Heart right ventricle (tissue), 16 donors: ENCODE results near the gene TLE2. TPM values are rescaled to one million over a fixed set of nuclear protein-coding genes. Genes with fewer than 3 reads are reported as not detected.

ENCODE experiments used
- ATAC-seq, 8 donors: fragments of 200-7000 bp; cut with Tn5 transposase; one replicate each; pipeline ENCODE4 v1.9.1; 2020; ENCODE audit warnings: mild to moderate bottlenecking in 8 of 8, moderate library complexity in 8 of 8, moderate number of reproducible peaks in 1 of 8
- DNase-seq, 2 donors: peaks; one replicate each; pipeline ENCODE4 v3.0.0-alpha.2; 2020
- H3K27ac ChIP-seq, 10 donors: fragments of 200-600 bp; sonication (generic) in 2 of 10; one replicate each; pipeline versions ENCODE4 v1.5.0 to v1.8.0; 2020 to 2022; ENCODE audit warnings: mild to moderate bottlenecking in 3 of 10
- H3K27me3 ChIP-seq, 7 donors: fragments of 200-600 bp; one replicate each; pipeline ENCODE4 v1.8.0; 2021 to 2022; ENCODE audit warnings: mild to moderate bottlenecking in 2 of 7
- H3K36me3 ChIP-seq, 9 donors: fragments of 200-600 bp; sonication (generic) in 1 of 9; one replicate each; pipeline versions ENCODE4 v1.5.0 to v1.8.0; 2020 to 2022; ENCODE audit warnings: mild to moderate bottlenecking in 2 of 9
- H3K4me1 ChIP-seq, 9 donors: fragments of 200-600 bp; sonication (generic) in 1 of 9; one replicate each; pipeline versions ENCODE4 v1.5.0 to v1.8.0; 2020 to 2022; ENCODE audit warnings: mild to moderate bottlenecking in 4 of 9
- H3K4me3 ChIP-seq, 10 donors: fragments of 200-600 bp; sonication (generic) in 2 of 10; one replicate each; pipeline versions ENCODE4 v1.5.0 to v1.8.0; 2020 to 2022; ENCODE audit warnings: mild to moderate bottlenecking in 7 of 10, moderate library complexity in 2 of 10
- H3K9me3 ChIP-seq, 11 donors: fragments of 200-600 bp in 10 of 11; sonication (generic) in 2 of 11; one replicate each; pipeline versions ENCODE4 v1.5.0 to v1.8.0; 2013 to 2022; ENCODE audit warnings: mild to moderate bottlenecking in 2 of 11, control low read depth in 1 of 11, moderate library complexity in 1 of 11
- CTCF ChIP-seq, 9 donors: fragments of 200-600 bp; sonication (generic) in 2 of 9; IDR thresholded peaks; one replicate each; pipeline versions ENCODE4 v1.5.0 to v1.8.0; 2021 to 2022; ENCODE audit warnings: antibody characterized with exemption in 9 of 9, mild to moderate bottlenecking in 5 of 9, moderate library complexity in 1 of 9
- WGBS, 2 donors: extraction: QIAGEN DNeasy Blood & Tissue Kit; methylation state at CpG; one replicate each; pipeline ENCODE4 v1.1.7; 2013; ENCODE audit warnings: inconsistent platforms in 1 of 2; 5-methylcytosine and 5-hydroxymethylcytosine counted together
- intact Hi-C, 10 donors: fragments of 100-400 bp; cut with DNase I; formaldehyde crosslinking; loops; one replicate each; pipeline versions ENCODE4 v1.11.1 to v1.14.2; 2022
- polyA plus RNA-seq, 2 donors: library from polyadenylated mRNA; stranded (reverse); fragments of 200-250 nt; gene quantifications; one replicate each; pipeline ENCODE4 v1.2.3, GENCODE V29; 2013
- total RNA-seq, 10 donors: library from RNA; stranded (reverse); fragmentation: NEBNext Ultra II Directional in 3 of 10; extraction: Animal tissue kit (Norgen Biotek cat#: 25700) in 3 of 10; gene quantifications; one replicate each; pipeline versions ENCODE4 v1.2.1 to v1.2.4, GENCODE V29; 2021 to 2023
- donor health status: Arrhythmogenic right ventricular cardiomyopathy.
- donor health status: ischemic (EF 13 %, LVEDD 7.1; RV severe dilation, severe dysfunction).
- donor health status: healthy with polysubstance abuse.
- donor health status: DM: no; HTN: yes; CAD: no.
- donor health status: DM: no; HTN: no; CAD: no.
- donor health status: ischemic (EF 25% LVEDD 6.9; RV normal size, moderate dysfunction).
- donor health status: ischemic (EF 25% LVEDD 5.7; RV mildly dilated, moderate dysfunction).
- donor health status: healthy.
- donor health status: DM: yes; HTN: yes; CAD: no.
- donor health status: Ischemic cardiomyopathy.
- donor health status: ischemic (EF 35%, LVEDD 5.7; RV mildly dilated, moderate dysfunction).
- donor health status: nonischemic (EF 11% LVEDD 7.7; RV severe dilation, severe dysfunction).
- donor health status: DM: yes; HTN: yes; CAD: no.
- donor health status: PGD.
- donor health status: ischemic (EF 29% LVEDD 5.4; RV normal size, mild dysfunction).
- donor health status: nonischemic (EF 23%, LVEDD 6.1; RV moderate dilation, normal function).

TLE2 gene
- total and polyA plus RNA-seq, 12 donors: 28.2 to 64.5 (median 39.9) TPM

DNA sequence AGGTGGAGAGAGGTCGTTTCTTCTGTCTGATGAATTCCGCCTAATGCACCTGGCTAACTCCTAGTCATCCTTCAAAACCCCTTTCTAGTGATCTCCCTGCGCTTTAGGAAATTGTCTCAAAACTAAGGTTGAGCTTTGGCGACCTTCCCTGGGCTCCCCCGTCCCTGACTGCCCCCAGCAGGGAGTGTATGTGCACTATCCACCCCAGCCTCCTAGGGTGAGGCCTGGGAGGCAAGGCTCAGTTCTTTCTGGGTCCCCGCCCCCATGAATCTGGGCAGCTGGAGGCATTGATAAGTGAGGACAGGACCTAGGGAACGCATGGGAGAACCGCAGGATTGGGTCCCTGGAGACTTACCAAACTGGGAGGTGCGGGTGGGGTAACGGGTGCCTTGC, 51.3 kb downstream of the TLE2 start:
- no peaks in the 10 kb centered on the region for H3K27me3 ChIP-seq
- no peaks in the 10 kb centered on the region for H3K9me3 ChIP-seq
- peak overlapping the region in 9 of 10 donors; percentile 25 to 68 (median 51) for H3K27ac ChIP-seq
- TF ChIP-seq CTCF (IDR thresholded peaks at IDR 0.05): no peak
- no peak for DNase-seq
- H3K4me1 ChIP-seq: peaks cover 22 to 63% (median 55%) of the 10 kb centered on the region in 9 donors
- no peaks in the 10 kb centered on the region for H3K36me3 ChIP-seq
- intact Hi-C loops: loop anchor here in 5 of 10 donors (2.0 to 10.0 kb wide), 5 partner anchors 27 to 59 kb away; partner anchors contain the start of gene TLE2 (in 1 of the 5)
- 57 to 60% methylated on average over 10 of the region's 10 CpGs for WGBS, 2 donors
- peak in 1 of 8 donors; percentile 1 for ATAC-seq
- peak overlapping the region in 5 of 10 donors; percentile 56 to 63 (median 58) for H3K4me3 ChIP-seq

GRCh38 chr19:2977001-2977745, 51.9 kb downstream of the TLE2 start, which contains the start of gene TLE6:
TLE6 (plus strand) TSS chr19:2977564; CDS start chr19:2978234, 670 bp downstream.
- intact Hi-C loops: loop anchor here in 5 of 10 donors (2.0 to 10.0 kb wide), 5 partner anchors 26 to 60 kb away; partner anchors contain the start of gene TLE2 (in 1 of the 5)
- H3K36me3 ChIP-seq: no peaks in the 10 kb centered on the region
- no peaks in the 10 kb centered on the region for H3K9me3 ChIP-seq
- H3K27me3 ChIP-seq: no peaks in the 10 kb centered on the region
- TF ChIP-seq CTCF (IDR thresholded peaks at IDR 0.05): no peak
- WGBS, 2 donors: 0% methylated on average over 50 to 51 of the region's 51 CpGs
- DNase-seq (peak; percentile 96 to 97), ATAC-seq (peak; percentile 94 to 97 (median 96))
- H3K4me1 ChIP-seq: peaks cover 20 to 63% (median 57%) of the 10 kb centered on the region in 9 donors
- H3K4me3 ChIP-seq: peak within 1 kb of the TSS; percentile 30 to 63 (median 54)
- H3K27ac ChIP-seq: peak within 1 kb of the TSS in 9 of 10 donors; percentile 25 to 68 (median 51)

GRCh38 chr19:2976609-2977000, 52.5 kb downstream of the TLE2 start:
- Histone ChIP-seq H3K9me3 (no peaks in the 10 kb centered on the region), H3K27ac (peak overlapping the region in 8 of 10 donors; percentile 4 to 66 (median 42)), H3K36me3 (no peaks in the 10 kb centered on the region), H3K4me1 (peaks cover 22 to 64% (median 61%) of the 10 kb centered on the region in 9 donors), H3K27me3 (no peaks in the 10 kb centered on the region), H3K4me3 (peak overlapping the region; percentile 30 to 63 (median 54))
- no peak for TF ChIP-seq CTCF (IDR thresholded peaks at IDR 0.05)
- DNase-seq (no peak), ATAC-seq (peak in 2 of 8 donors; percentile 12 to 14)
- intact Hi-C loops: loop anchor here in 5 of 10 donors (2.0 to 10.0 kb wide), 5 partner anchors 26 to 60 kb away; partner anchors contain the start of gene TLE2 (in 1 of the 5)
- whole genome bisulfite sequencing, 2 donors: 7 to 8% methylated on average over 15 of the region's 15 CpGs

DNA sequence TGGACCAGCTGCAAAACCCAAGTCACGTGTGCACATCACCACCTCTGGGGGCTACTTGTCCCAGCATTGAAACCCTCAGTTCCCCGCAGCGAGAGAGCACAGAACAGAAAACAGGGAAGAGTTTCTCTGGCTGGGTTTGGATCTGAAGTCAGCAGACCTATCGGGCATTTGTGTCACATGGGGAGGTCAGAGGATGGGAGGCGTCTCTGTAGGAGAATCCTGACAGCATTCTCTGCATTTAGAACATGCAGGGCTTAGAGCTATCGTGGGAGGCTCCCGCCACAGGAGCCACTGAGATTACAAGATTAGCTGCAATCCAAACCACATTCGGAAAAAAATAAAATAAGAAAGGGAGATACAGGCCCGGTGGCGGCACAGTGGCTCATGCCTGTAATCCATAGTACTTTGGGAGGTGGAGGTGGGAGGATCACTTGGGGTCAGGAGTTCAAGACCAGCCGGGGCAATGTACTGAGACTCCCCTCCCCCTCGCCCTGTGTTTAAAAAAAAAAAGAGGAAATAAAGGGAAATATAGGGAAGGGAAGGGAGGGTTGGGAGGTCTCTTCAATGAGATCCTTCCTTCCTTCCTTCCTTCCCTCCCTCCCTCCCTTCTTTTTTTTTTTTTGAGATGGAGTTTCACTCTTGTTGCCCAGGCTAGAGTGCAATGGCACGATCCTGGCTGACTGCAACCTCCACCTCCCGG, 54.6 kb downstream of the TLE2 start:
- peaks cover 25 to 86% (median 79%) of the 10 kb centered on the region in 9 donors for H3K4me1 ChIP-seq
- intact Hi-C loops: loop anchor here in 4 of 10 donors (5.0 to 10.0 kb wide), 4 partner anchors 50 to 123 kb away; partner anchors contain the start of gene TLE2 (in 1 of the 4)
- TF ChIP-seq CTCF (IDR thresholded peaks at IDR 0.05): no peak
- 11 to 16% methylated on average over 13 to 14 of the region's 14 CpGs for WGBS, 2 donors
- no peaks in the 10 kb centered on the region for H3K9me3 ChIP-seq
- peak overlapping the region in 9 of 10 donors; percentile 36 to 91 (median 86) for H3K27ac ChIP-seq
- DNase-seq (peak; percentile 32 to 65), ATAC-seq (peak; percentile 16 to 40 (median 32))
- no peaks in the 10 kb centered on the region for H3K27me3 ChIP-seq
- no peaks in the 10 kb centered on the region for H3K36me3 ChIP-seq
- peak overlapping the region in 1 of 10 donors; percentile 9 for H3K4me3 ChIP-seq
